ENCODE data around the gene GLRA1.
"Not testable (repeated sequence)": the region's sequence is repeated elsewhere in the genome, so short reads cannot be mapped to it uniquely, and the experiment has no call there.

The GLRA1 gene

GRCh38 chr5:151811593-151812321, 112.9 kb downstream of the GLRA1 start:
- DNase-seq = peak; percentile 26

DNA sequence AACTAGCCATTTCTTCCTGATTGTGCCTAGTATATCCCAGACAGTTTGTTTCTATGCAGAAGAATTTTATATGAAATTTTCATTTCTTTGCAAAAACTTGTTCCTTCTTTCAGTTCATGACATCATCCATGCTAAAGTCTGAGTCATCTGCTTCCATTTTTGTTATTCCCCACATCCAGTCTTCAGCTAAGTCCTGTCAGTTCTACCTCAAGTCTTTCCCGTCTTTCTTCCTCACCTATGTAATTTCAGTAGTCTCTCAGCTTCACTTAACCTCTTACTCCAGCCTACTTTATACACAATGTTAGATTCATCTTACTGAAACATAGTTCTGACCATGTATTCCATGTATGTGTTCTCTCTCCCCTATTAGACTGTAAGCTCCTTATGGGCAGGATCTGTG, 113.8 kb downstream of the GLRA1 start:
- DNase-seq = no peak

- DNase-seq = no peak
Measured at GRCh38 chr5:151810449-151810848, 114.2 kb downstream of the GLRA1 start.

- peak; percentile 14 for DNase-seq
Measured at GRCh38 chr5:151808451-151809169, 116.0 kb downstream of the GLRA1 start.

- DNase-seq = peak; percentile 91
Measured at GRCh38 chr5:151805414-151806223, 119.0 kb downstream of the GLRA1 start.

DNA sequence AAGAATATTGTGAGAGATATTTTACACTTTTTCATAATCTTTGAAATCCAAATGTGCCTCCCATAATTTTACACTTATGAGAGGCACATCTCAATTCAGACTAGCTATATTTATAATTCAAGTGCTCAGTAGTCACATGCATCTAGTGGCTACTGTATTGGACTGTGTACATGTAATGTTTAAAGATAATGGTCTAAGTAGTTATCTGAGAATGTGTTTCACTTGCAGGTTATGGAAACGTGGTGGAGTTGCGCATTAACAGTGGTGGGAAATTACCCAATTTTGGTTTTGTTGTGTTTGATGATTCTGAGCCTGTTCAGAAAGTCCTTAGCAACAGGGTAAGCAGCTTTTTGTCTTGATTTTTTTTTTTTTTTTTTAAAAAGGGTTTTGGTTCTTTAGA, 124.1 kb downstream of the GLRA1 start:
- no peak for DNase-seq

GRCh38 chr5:151799407-151799806, 125.2 kb downstream of the GLRA1 start:
- no peak for DNase-seq

DNA sequence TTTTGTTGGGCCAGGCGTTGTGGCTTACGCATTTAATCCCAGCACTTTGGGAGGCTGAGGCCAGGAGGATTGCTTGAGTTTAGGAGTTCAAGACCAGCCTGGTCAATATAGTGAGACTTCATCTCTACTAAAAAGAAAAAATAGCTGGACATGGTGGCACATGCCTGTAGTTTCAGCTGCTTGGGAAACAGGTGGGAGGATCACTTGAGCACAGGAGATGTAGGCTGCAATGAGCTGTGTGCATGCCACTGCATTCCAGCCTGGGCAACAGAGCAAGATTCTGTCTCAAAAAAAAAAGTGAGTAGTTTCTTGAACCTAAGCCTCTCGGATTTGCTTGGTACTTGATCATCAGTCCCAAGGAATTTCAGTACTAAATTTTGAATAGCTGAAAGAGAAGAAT, 126.0 kb downstream of the GLRA1 start:
- DNase-seq = no peak

- DNase-seq = no peak
Measured at GRCh38 chr5:151795426-151795825, 129.2 kb downstream of the GLRA1 start.

- no peak for DNase-seq
Measured at GRCh38 chr5:151793358-151793757, 131.3 kb downstream of the GLRA1 start.

- DNase-seq = no peak
Measured at GRCh38 chr5:151787817-151788216, 136.8 kb downstream of the GLRA1 start.

GRCh38 chr5:151786468-151786867, 138.2 kb downstream of the GLRA1 start:
- no peak for DNase-seq

DNA sequence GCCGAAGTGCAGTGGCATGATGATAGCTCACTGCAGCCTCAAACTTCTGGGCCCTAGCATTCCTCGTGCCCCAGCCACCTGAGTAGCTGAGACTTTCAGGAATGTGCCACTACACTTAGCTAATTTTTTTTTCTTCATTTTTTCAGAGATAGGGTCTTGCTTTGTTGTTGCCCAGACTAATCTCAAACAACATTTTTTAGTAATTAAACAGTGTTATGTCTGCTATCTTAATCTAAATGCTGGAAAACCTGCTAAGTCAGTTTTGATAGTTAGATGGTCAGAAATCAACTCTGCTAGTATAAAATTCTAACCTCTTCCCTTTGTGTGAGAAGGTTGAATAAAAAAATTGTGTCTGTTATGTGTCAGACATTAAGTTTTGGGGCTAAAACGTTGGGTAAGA, 140.5 kb downstream of the GLRA1 start:
- no peak for DNase-seq

GRCh38 chr5:151783664-151784063, 141.0 kb downstream of the GLRA1 start:
- DNase-seq = not testable (repeated sequence)

DNA sequence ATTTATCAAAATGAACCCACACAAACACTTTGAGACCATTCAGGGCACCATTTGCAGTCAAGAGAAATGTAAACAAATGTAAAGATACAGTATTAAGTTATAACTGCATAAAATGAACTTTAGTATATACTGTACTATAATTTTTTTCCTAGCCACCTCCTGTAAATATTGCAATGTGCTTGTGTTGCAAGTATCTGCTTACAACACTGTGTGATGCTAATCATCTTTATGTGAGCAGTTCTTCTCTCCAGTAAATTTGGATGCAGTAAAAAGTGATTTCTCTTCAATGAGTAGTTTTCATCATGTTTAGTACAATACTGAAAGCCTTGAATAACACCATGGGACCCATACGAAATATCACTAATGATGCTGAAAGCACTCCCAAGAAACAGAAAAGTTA, 143.4 kb downstream of the GLRA1 start:
- no peak for DNase-seq

GRCh38 chr5:151780348-151780747, 144.3 kb downstream of the GLRA1 start:
- no peak for DNase-seq

DNA sequence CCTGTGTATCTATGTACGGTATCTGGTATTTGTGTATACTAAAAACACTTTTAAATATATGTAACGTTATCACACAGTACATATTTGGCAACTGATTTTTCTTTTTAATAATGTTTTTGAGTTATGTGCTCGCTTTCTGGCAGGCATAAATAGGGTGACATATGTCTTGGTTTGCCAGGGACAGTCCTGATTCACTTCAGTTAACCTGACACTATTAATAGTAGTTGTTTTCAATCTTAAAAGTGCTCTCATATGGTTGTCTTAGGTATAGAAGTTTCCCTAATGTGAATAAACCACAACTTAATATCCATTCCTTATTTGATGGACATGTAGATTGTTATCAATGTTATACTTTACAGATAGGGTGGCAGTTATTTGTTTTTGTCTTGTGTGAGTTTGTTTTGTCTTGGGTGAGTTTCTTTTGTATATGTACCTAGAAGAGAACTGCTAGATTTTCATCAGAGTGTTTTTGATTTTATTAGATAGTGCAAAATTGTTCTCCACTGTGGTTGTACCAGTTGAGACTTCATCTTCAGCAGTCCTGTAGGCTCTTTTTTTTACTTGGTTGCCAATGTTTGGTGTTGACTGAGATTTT, 145.0 kb downstream of the GLRA1 start:
- DNase-seq = no peak

- DNase-seq = no peak
Measured at GRCh38 chr5:151775025-151775606, 149.5 kb downstream of the GLRA1 start.

DNA sequence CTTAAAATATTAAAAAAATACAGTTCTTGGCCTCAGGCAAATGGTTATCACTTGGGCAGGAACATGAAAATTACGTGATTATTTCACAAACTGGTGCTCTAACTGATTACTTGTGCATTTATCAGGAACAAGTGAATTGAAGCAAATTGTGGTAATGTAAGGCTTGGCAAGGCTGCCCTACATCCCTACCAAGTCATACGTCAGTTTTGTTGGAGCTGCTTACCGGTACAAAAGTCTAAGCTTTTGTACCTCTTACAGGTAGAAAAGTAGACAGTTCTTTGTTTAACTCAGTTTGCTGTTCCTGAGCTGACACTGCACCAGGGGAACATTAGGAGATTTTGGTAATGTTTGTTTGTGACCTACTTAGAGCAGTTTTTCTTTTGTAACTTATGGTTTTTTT, 150.7 kb downstream of the GLRA1 start:
- DNase-seq = no peak

GRCh38 chr5:151772846-151773561, 151.6 kb downstream of the GLRA1 start:
- DNase-seq = peak; percentile 33

Measured in fibroblast of skin of right quadriceps (primary cell).